GM10248 (cell line): ENCODE measurements around the gene SYT17.
A peak's percentile ranks its signal among the peaks of the same experiment; 100 is the strongest.

ENCODE experiments used
- CTCF ChIA-PET: fragments of 300-600 bp; sonication (Branson Sonifier 250); formaldehyde crosslinking; extraction: SDS; loops from one replicate; lab custom pipeline; 2021; ENCODE audit warnings: antibody characterized with exemption; lab: Yijun Ruan, JAX
- POLR2A ChIA-PET: fragments of 350-650 bp; sonication (Branson Sonifier 250); formaldehyde crosslinking; extraction: SDS; loops from one replicate; lab custom pipeline; 2020; ENCODE audit warnings: antibody characterized with exemption; lab: Yijun Ruan, JAX
- DNase-seq: peaks from one replicate; pipeline ENCODE4 v3.0.0; 2012; ENCODE audit errors: extremely low spot score
- TF ChIP-seq, protein P1 (sequence below): IDR thresholded peaks from 2 replicates; pipeline ENCODE4 v1.5.1; 2012; ENCODE audit warnings: mild to moderate bottlenecking, low read depth; ENCODE audit errors: extremely low read depth, missing control alignments, control extremely low read depth

SYT17 gene

DNA sequence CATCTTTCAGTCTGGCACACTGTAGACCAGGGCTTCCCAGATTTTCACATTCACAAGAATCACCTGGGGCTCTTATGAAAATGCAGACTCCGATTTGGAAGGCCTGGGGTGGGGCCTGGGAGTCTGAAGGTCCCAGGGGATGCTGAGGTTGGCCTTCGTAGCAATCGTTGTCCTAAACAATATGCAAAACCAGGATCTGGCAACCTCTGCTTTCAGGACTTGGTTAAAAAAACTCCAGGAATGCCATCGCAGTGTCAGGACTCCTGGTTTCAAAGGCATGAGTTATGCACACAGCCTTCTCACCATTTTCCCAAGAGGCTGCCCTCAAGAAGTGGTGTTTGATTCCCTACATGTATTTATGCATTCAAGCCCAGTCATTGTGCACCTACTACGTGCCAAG lies 124.1 kb downstream of the SYT17 start:
- no peak for DNase-seq
- POLR2A ChIA-PET = no interaction called here
- TF ChIP-seq, protein P1, sequence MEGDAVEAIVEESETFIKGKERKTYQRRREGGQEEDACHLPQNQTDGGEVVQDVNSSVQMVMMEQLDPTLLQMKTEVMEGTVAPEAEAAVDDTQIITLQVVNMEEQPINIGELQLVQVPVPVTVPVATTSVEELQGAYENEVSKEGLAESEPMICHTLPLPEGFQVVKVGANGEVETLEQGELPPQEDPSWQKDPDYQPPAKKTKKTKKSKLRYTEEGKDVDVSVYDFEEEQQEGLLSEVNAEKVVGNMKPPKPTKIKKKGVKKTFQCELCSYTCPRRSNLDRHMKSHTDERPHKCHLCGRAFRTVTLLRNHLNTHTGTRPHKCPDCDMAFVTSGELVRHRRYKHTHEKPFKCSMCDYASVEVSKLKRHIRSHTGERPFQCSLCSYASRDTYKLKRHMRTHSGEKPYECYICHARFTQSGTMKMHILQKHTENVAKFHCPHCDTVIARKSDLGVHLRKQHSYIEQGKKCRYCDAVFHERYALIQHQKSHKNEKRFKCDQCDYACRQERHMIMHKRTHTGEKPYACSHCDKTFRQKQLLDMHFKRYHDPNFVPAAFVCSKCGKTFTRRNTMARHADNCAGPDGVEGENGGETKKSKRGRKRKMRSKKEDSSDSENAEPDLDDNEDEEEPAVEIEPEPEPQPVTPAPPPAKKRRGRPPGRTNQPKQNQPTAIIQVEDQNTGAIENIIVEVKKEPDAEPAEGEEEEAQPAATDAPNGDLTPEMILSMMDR = no peak
- CTCF ChIA-PET = no interaction called here

DNA sequence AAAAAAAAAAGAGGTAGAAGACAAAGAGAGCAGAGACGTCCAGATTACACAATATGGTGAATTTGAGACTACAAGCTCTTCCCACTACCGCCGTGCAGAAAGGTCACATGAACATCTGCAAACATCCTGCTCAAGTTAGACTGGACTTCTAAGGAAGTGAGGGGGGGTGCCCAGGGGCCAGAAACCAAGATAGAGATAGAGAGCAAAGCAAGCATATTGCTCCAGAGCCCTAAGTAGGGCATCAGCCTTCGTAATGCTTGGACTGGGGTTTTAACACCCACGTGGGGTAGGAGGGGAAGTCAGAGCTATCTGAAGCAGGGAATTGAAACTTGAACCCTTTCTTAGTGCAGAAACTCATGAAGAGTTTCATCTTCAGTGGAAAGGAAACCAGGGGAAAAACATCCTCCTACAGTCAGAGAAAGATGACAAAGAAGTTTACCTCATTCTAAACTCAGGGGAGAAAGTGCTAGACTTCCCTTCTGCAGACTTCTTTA lies 126.2 kb downstream of the SYT17 start:
- peak; percentile 74 for DNase-seq
- TF ChIP-seq, protein P1 = no peak
- ChIA-PET CTCF (interaction anchor here (0.9 kb wide), 1 partner anchor 13 kb away, joined by 3 read pairs; no protein-coding TSS in a partner anchor), POLR2A (no interaction called here)

DNA sequence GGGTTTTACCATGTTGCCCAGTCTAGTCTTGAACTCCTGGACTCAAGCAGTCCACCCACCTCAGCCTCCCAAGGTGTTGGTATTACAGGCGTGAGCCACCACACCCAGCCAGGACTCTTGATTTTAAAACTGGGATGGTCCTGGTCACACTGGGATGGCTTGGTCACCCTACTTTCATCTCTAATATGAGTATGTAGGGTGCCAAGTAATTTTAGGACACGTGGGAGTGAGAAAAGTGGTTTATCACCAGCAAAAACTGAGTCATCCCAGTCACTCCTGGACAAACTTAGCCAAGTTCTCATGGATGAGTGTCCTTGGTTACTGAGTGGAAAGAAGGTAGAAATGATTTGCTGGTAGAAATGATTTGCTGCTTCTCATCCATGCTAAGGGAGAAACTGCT lies 127.4 kb downstream of the SYT17 start:
- ChIA-PET POLR2A (no interaction called here), CTCF (no interaction called here)
- DNase-seq = no peak
- TF ChIP-seq, protein P1 = no peak

DNA sequence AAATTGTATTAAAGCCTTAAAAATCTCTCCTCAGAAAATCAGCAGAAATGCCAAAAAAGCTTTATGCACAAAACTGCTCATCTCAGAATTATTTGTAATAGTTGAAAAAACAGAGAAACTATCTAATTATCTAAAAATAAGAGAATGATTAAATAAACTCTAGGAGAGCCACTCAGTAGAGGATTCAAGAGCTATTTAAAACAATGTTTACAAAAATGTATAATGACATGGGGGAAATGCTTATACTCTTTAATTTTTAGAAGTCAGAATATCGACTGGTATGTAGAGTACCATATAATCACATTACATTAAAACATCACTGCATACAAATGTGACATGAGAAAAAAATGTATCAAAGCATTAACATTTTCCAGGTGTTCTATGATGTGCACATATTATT lies 129.4 kb downstream of the SYT17 start:
- DNase-seq = no peak
- ChIA-PET CTCF (interaction anchor here (1.2 kb wide), 1 partner anchor 118 kb away, joined by 3 read pairs; no protein-coding TSS in a partner anchor), POLR2A (no interaction called here)
- TF ChIP-seq, protein P1 = no peak

DNA sequence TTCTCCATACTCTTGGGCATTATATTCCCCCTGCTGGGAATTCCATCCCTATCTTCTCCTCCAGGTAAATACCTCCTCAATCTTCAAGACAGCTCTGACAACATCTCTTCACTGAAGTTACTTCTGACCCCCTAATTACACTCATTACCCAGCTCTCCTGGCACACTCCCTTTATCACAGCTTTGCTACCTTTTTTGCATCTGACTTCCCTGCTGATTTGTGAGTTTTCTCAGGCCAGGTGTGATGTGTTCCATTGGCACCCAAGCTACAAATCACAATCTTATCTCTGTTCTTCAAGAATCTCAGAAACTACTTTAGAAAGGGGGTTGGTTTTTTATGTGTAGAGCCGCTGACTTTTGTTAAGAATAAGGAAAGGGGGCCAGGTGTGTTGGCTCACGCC lies 131.5 kb downstream of the SYT17 start:
- CTCF ChIA-PET = interaction anchor here (1.1 to 1.3 kb wide), 3 partner anchors 29 to 203 kb away, joined by 3 to 4 read pairs (median 4); no protein-coding TSS in a partner anchor
- POLR2A ChIA-PET = no interaction called here
- DNase-seq = no peak
- TF ChIP-seq, protein P1 = no peak

DNA sequence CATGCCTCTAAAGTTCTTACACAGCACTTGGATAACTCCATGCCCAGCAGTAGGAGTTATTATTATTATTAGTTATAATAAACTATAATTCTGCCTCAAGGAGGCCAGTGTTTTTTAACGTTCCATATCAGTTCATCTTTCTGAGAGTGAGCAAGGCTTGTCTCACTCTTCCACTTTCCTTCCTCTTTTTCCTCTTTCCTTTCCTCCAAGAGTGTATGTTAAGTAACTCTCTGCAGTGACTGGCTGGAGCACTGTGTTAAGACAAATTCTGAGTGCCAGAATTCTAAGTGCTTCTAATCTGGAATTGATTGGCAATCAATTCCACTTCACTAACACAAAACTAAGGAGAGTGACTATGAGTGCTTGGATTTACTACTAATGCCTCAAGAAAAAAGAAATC lies 133.9 kb downstream of the SYT17 start:
- ChIA-PET CTCF (no interaction called here), POLR2A (no interaction called here)
- no peak for DNase-seq
- TF ChIP-seq, protein P1 = no peak
